Lower leg skin (tissue), 4 donors: ENCODE measurements around the gene GPR162. TPM values are rescaled to one million over a fixed set of nuclear protein-coding genes. Genes with fewer than 3 reads are reported as not detected.

Source experiments
- DNase-seq, 2 donors: peaks; one replicate each; pipeline ENCODE4 v3.0.0-alpha.2; 2019; ENCODE audit warnings: low spot score in 2 of 2
- H3K4me3 ChIP-seq: fragments of 200-600 bp; sonication (generic); 2 replicates; pipeline ENCODE4 v1.5.1; 2017; ENCODE audit warnings: mild to moderate bottlenecking, low read depth; ENCODE audit not compliant: poor library complexity, severe bottlenecking
- CTCF ChIP-seq, 3 donors: fragments of 450-650 bp; IDR thresholded peaks; one replicate each; pipeline ENCODE4 v1.5.1; 2016; ENCODE audit warnings: antibody characterized with exemption in 3 of 3, mild to moderate bottlenecking in 3 of 3, moderate library complexity in 2 of 3
- POLR2A ChIP-seq, 2 donors: fragments of 450-650 bp; IDR thresholded peaks; one replicate each; pipeline ENCODE4 v1.6.1; 2016 to 2017; ENCODE audit warnings: antibody characterized with exemption in 2 of 2, mild to moderate bottlenecking in 1 of 2, moderate library complexity in 1 of 2
- WGBS, 2 donors: methylation state at CpG; one replicate each; pipeline ENCODE4 v1.1.5; 2018; 5-methylcytosine and 5-hydroxymethylcytosine counted together
- intact Hi-C: fragments of 100-400 bp; cut with DNase I; formaldehyde crosslinking; loops from one replicate; pipeline ENCODE4 v1.15.0; 2023; ENCODE audit warnings: low total_unique reads
- total RNA-seq, 4 donors: library from RNA; depleted of rRNA; stranded (reverse); fragments of >200 nt; gene quantifications; one replicate each; pipeline ENCODE4 v1.1.0, GENCODE V29; 2016

The GPR162 gene
- total RNA-seq, 4 donors from 2014 or later: 0.65 to 1.4 (median 1.3) TPM; not detected in 1

GRCh38 chr12:6838854-6839253, 17.2 kb downstream of the GPR162 start:
- no peak for DNase-seq
- 86% methylated on average over 15 to 16 of the region's 16 CpGs for WGBS, 2 donors
- intact Hi-C loops: no loop called here
- no peak overlapping the region for H3K4me3 ChIP-seq
- TF ChIP-seq POLR2A (IDR thresholded peaks at IDR 0.05) (no peak), CTCF (IDR thresholded peaks at IDR 0.05) (no peak)

GRCh38 chr12:6839482-6840201, 18.0 kb downstream of the GPR162 start:
- TF ChIP-seq POLR2A (IDR thresholded peaks at IDR 0.05): no peak
- no peak for TF ChIP-seq CTCF (IDR thresholded peaks at IDR 0.05)
- intact Hi-C loops: no loop called here
- 77 to 82% methylated on average over 10 of the region's 10 CpGs for WGBS, 2 donors
- H3K4me3 ChIP-seq: no peak overlapping the region
- DNase-seq: no peak

GRCh38 chr12:6840330-6840729, 18.7 kb downstream of the GPR162 start:
- intact Hi-C loops: no loop called here
- WGBS, 2 donors: 62 to 93% methylated on average over 1 of the region's 1 CpG
- no peak for DNase-seq
- H3K4me3 ChIP-seq: no peak overlapping the region
- TF ChIP-seq POLR2A (IDR thresholded peaks at IDR 0.05) (no peak), CTCF (IDR thresholded peaks at IDR 0.05) (no peak)

GRCh38 chr12:6840761-6841515, 19.3 kb downstream of the GPR162 start, which contains the start of gene GNB3:
GNB3 (plus strand) TSS chr12:6840925; CDS start chr12:6841288, 363 bp downstream.
- TF ChIP-seq CTCF (IDR thresholded peaks at IDR 0.05) (no peak), POLR2A (IDR thresholded peaks at IDR 0.05) (no peak)
- intact Hi-C loops: no loop called here
- no peak for DNase-seq
- WGBS, 2 donors: 68 to 78% methylated on average over 19 to 21 of the region's 24 CpGs
- no peak within 1 kb of the TSS for H3K4me3 ChIP-seq

- H3K4me3 ChIP-seq: no peak overlapping the region
- DNase-seq: no peak
- TF ChIP-seq CTCF (IDR thresholded peaks at IDR 0.05) (no peak), POLR2A (IDR thresholded peaks at IDR 0.05) (no peak)
- 89 to 92% methylated on average over 4 of the region's 4 CpGs for WGBS, 2 donors
- intact Hi-C loops: no loop called here
Observed at GRCh38 chr12:6842075-6842474, 20.5 kb downstream of the GPR162 start.
